Epithelial cell of proximal tubule (primary cell): ENCODE results near the gene MRLN. TPM values are rescaled to one million over a fixed set of nuclear protein-coding genes. Genes with fewer than 3 reads are reported as not detected.

ENCODE experiments used
- DNase-seq: peaks from one replicate; pipeline ENCODE4 v3.0.0-alpha.2; 2011; ENCODE audit warnings: low read depth
- H3K4me3 ChIP-seq: 2 replicates; pipeline ENCODE4 v1.5.1; 2011; ENCODE audit warnings: low read depth, mild to moderate bottlenecking, low read length
- total RNA-seq: library from RNA; depleted of rRNA; stranded (reverse); fragments of >200 nt; gene quantifications from 2 replicates; pipeline ENCODE4 v1.2.3, GENCODE V29; 2015
- TF ChIP-seq, protein P1 (sequence below): conservative IDR thresholded peaks from 2 replicates; pipeline ENCODE4 v1.5.1; 2012; ENCODE audit warnings: low read depth, mild to moderate bottlenecking, low read length

Gene MRLN
- total RNA-seq, 1 donor from 2014 or later: not detected

DNA sequence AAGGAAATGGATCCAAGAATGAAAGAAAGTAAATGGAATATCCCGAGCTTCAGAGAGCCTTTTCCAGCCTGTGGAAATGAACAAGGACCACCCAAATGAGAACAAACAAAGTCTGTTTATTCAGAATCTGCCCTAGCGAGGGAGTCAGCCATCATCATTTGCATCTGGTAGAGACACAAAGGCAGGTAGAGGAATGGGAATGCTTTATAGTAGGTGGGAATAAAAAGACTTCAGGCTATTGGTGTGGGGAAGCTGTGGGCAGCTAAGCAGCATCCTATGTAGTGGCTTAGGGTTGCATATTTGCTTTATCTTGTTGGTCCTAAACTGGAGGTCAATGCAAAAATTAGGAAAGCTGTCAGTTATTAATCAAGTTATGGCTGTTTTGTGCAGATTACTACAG, 9.2 kb upstream of the MRLN start:
- TF ChIP-seq, protein P1, sequence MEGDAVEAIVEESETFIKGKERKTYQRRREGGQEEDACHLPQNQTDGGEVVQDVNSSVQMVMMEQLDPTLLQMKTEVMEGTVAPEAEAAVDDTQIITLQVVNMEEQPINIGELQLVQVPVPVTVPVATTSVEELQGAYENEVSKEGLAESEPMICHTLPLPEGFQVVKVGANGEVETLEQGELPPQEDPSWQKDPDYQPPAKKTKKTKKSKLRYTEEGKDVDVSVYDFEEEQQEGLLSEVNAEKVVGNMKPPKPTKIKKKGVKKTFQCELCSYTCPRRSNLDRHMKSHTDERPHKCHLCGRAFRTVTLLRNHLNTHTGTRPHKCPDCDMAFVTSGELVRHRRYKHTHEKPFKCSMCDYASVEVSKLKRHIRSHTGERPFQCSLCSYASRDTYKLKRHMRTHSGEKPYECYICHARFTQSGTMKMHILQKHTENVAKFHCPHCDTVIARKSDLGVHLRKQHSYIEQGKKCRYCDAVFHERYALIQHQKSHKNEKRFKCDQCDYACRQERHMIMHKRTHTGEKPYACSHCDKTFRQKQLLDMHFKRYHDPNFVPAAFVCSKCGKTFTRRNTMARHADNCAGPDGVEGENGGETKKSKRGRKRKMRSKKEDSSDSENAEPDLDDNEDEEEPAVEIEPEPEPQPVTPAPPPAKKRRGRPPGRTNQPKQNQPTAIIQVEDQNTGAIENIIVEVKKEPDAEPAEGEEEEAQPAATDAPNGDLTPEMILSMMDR: no peak
- no peak for DNase-seq
- no peak overlapping the region for H3K4me3 ChIP-seq

DNA sequence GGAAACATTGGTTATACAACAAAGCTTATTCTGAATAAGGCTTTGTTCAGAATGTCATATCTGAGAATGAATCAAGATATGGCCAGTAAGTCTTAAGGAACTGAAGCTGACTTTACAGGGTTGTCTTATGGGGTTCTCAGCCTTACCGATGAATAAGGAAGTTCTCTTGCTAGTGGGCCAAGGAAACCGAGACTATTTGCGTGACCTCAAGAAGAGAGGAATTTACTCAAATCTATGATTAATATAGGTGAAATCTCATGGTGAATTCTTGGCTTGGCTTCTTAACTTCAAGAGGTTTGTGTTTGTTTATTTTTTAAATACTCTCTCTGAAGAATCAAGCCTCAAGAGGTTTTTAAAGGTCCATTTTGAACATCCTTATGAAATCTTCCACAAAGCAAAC, 4.7 kb upstream of the MRLN start:
- TF ChIP-seq, protein P1: no peak
- no peak overlapping the region for H3K4me3 ChIP-seq
- DNase-seq: no peak

DNA sequence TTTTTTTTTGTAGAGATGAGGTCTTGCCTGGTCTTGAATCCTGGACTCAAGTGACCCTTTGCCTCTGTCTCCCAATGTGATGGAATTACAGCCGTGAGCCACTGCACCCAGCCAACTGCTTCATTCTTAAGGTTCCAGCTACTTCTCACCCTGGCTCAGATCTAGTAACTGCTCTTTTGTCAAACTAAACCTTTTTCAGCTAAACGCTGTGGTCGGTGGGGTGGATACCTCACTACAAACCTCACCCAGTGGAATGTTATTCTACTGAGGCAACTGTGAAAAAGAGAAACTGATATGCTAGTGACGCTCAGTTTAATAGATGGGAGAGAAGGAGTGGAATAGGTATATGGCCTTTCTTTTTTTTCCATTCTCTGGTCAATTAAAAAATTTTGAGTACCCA, 1.7 kb upstream of the MRLN start:
- DNase-seq: no peak
- no peak overlapping the region for H3K4me3 ChIP-seq
- TF ChIP-seq, protein P1: no peak

DNA sequence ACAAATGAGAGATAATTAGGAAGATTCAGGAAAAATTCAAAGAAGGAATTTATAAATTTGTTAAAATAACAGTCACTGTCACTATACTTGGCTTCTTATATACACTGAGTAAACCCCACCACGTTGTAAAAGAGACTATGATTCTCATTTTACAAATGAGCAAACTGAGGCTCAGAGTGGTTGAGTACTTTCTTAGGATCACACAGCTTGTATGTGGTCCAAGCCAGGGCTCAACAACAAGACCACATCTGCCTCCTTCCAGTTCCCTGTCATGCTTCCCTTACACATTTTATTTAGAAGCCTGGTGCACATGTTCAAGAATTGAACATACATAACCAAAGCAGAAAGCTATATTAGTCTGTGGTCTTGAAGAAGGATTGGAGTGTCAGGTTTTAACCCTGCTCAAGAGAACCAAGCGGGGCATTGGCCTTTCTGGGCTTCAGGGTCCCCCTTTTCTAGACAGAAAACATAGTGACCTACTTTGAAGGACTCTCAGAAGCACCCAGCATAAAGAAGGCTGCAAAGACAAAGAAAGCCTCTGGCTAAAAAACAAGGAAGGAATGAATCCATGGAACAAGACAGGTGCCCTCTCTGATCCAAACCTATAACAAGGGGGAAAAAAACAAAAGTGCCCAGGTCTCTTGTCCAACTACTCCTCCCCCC, 846 bp downstream of the MRLN start:
- TF ChIP-seq, protein P1: no peak
- no peak overlapping the region for H3K4me3 ChIP-seq
- no peak for DNase-seq

DNA sequence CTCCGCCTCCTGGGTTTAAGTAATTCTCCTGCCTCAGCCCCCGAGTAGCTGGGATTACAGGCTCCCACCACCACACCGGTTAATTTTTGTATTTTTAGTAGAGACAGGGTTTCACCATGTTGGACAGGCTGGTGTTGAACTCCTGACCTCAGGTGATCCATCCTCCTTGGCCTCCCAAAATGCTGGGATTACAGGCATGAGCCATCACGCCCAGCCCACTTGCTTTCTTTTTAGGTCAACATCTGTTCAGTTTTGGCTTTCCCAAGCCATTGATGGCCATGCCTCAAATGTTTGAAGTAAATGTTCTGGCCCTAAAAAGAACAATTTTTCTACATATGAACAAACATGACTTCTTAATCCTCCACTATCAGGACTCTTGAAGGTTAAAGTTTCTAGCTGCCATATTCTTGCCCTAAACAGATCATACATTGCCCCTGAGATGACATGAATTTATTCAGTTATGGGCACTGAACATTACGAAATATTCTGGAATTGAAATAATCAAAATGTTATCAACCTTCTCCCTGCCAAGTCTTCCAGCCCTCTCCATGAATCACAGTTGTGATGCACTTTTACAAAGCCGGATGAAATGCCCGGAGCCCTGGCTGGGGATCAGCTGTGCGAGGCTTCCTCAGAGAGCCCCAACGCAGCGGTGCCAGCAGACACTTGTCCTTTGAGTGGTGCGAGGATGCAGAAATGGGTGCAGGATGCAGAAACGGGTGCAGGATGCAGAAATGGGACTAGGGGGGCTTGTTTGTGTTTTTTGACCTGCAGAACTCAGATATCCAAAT, 2.9 kb downstream of the MRLN start:
- H3K4me3 ChIP-seq: no peak overlapping the region
- TF ChIP-seq, protein P1: no peak
- no peak for DNase-seq

DNA sequence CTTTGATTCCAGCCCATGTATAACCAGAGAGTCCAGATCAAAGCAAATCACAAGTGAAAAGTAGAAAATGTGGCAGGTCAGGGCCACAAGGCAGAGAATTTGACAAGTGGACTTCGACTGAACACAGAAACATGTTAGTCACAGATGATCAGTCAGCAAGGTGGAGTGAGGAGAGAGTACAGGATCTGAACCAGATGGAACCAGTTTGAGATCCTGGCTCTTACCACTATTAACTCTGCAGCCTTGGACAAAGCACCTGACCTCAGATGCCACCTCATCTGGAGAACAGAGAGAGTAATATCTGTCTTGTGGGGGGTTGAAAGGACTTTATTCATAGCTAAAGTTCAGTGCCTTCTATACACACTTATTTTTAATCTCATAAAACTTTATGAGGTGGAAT, 4.4 kb downstream of the MRLN start:
- H3K4me3 ChIP-seq: no peak overlapping the region
- TF ChIP-seq, protein P1: no peak
- DNase-seq: peak; percentile 59
